DMS79 (cell line): ENCODE data around the gene CDKN2B-AS1.

Experiments
- DNase-seq: peaks from one replicate; lab custom pipeline; 2025; lab: John Stamatoyannopoulos, UW

The CDKN2B-AS1 gene

DNA sequence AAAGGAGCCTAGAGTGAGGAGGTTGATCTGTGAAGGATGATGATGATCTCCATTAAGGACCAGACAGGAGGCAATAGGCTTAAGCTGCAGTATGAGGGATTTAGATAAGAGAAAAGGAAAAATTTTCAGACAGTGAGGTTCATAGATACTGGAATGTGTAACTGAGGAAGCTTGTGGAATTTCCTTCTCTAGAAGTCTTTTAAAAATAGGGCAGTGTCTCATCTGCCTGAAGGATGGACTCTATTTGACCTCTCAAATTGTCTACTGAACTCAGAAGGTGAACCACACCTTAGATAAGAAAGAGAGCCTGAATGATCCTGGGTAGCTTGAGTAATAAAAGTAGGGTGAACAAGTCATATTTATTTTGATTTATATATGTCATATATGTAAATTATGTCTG lies 162.7 kb downstream of the CDKN2B-AS1 start:
- DNase-seq, result no peak

- DNase-seq, result no peak
Observed at GRCh38 chr9:22157828-22158227, 163.2 kb downstream of the CDKN2B-AS1 start.

GRCh38 chr9:22158271-22158670 lies 163.7 kb downstream of the CDKN2B-AS1 start:
- DNase-seq, result no peak

DNA sequence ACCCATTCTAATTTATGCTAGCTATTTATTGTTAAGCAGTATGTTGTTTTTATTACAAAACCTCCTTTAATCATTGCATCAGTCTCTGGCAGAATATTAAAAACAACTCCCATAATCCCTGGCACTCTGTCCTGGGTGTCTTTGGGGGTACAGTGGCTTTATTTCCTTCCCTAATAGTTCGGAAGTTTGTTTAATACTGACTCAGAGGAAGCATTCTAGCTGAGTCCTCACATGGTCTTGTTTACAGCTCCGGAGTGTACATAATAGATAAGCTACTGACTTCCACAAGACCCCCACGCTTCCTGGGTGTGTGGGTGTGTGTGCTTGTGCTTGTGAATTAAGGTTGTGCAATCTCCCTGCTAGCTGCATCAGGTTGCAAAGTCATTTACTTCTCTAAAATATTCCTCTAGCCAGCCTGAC lies 164.3 kb downstream of the CDKN2B-AS1 start:
- no peak for DNase-seq

GRCh38 chr9:22159586-22159985 lies 165.0 kb downstream of the CDKN2B-AS1 start:
- no peak for DNase-seq

DNA sequence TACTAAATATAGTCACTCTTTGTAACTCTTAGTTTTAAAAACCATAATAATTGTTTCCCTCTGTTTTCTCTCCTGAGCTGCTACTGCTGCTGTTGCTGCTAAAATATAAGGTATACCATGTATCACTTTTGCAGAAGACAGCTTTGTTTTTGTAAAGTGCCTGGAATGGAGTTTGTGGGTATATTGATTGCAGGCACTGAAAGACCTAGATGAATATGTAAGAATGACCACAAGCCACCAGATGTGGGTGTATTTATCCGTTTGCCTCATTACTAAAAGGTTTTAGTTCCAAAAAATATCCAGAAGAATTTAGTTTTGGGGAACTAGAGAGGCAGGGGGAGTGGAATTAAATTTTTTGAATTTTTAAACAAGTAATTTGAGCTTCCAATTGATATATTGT lies 165.6 kb downstream of the CDKN2B-AS1 start:
- DNase-seq, result no peak

- no peak for DNase-seq
Observed at GRCh38 chr9:22165144-22165543, 170.6 kb downstream of the CDKN2B-AS1 start.

DNA sequence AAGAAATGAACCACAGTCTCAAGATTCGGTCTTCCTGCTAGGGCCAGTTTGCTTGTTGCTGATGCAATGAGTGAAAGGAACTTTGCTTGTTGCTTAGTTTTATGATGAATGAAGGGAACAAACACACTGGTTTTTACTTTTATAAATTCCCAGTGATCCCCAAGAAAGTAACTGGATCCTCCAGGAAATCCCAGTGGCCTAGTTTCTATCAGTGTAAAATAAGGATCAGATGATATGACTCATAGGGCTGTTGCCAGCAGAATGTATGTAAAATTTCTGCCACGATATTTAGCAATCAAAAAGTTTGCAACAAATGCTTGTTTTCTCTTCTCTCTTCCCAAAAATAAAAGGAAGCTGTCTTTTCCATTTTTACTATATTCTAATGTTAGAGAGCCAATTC lies 174.7 kb downstream of the CDKN2B-AS1 start:
- no peak for DNase-seq

GRCh38 chr9:22169727-22170503 lies 175.3 kb downstream of the CDKN2B-AS1 start:
- no peak for DNase-seq
